ENCODE data around the gene ROCK2. TPM values are rescaled to one million over a fixed set of nuclear protein-coding genes. Genes with fewer than 3 reads are reported as not detected.
A peak's percentile ranks its signal among the peaks of the same experiment; 100 is the strongest.

ROCK2 gene
- total and polyA plus RNA-seq, 2 of the 13 experiments (the other 11 are each of a cell fraction or from before 2014, with no cell fraction given), result 38.1 to 119 TPM

GRCh38 chr2:11344956-11345677, 681 bp upstream of the ROCK2 start:
- DNase-seq (ENCODE audit: low spot score), result peak; percentile 74
- peak; percentile 49 for ATAC-seq
- in situ Hi-C loops (cut with HindIII; ENCODE audit: extremely low pct_ligation_motif_present, low pct_unique_long_range_greater_than_20kb) (loop anchor here (5.0 kb wide), 1 partner anchor 67 kb away; no protein-coding TSS in a partner anchor), intact Hi-C loops (cut with micrococcal nuclease; ENCODE audit: unreplicated experiment) (loop anchor here (1.0 to 10.0 kb wide), 3 partner anchors 9 to 210 kb away; a partner anchor contains a TSS)
- peak overlapping the region; percentile 99 for H3K9ac ChIP-seq (ENCODE audit: insufficient read depth, low read depth, low read length)
- H3K4me2 ChIP-seq (ENCODE audit: low read depth, low read length), result peak overlapping the region; percentile 97
- peaks cover 50% of the 10 kb centered on the region for H3K4me1 ChIP-seq (ENCODE audit: insufficient read depth, low read length)
- H3K27me3 ChIP-seq (ENCODE audit: control insufficient read depth in 1 of 2, insufficient read depth in 2 of 2, low read length in 2 of 2), result no peaks in the 10 kb centered on the region; a peak in 1 of 5 replicates
- FAIRE-seq, result no peak
- CTCF ChIA-PET (ENCODE audit: low intra/inter-chr PET ratio, low total read pairs), result interaction anchor here (1.8 kb wide), 1 partner anchor 13 kb away, joined by 5 read pairs; no protein-coding TSS in a partner anchor
- POLR2A ChIA-PET, result interaction anchor here (1.1 to 8.4 kb wide), 22 partner anchors 10 to 212 kb away, joined by 3 to 465 read pairs (median 10); partner anchors contain the start of gene SLC66A3
- H3K36me3 ChIP-seq (replicated peaks in 1 of 2; ENCODE audit: control insufficient read depth in 1 of 2, insufficient read depth in 2 of 2, low read length in 2 of 2), result no peaks in the 10 kb centered on the region
- H3K79me2 ChIP-seq (ENCODE audit: insufficient read depth, low read length), result peaks cover 57% of the 10 kb centered on the region
- H2AFZ ChIP-seq (ENCODE audit: low read length), result no peak overlapping the region
- TSS peak; percentile 87 for BruUV-seq (replicated peaks)
- no peaks in the 10 kb centered on the region for H3K9me3 ChIP-seq (ENCODE audit: low read length)
- peak overlapping the region; percentile 98 for H3K27ac ChIP-seq (ENCODE audit: extremely low read length, insufficient read depth, low read length)
- H4K20me1 ChIP-seq (ENCODE audit: insufficient read depth, low read length), result peaks cover 36% of the 10 kb centered on the region
- H3K4me3 ChIP-seq (replicated peaks in 1 of 3; ENCODE audit: insufficient read depth in 1 of 3, low read depth in 2 of 3, low read length in 3 of 3), result peak overlapping the region; percentile 72 to 96 (median 82)
- 1% methylated on average over 36 of the region's 58 CpGs for WGBS (ENCODE audit: low lambda C conversion rate)
- peak; percentile 8; the same call in 1 of the 2 replicates for TF ChIP-seq ERF (CRISPR knock-in tag; IDR thresholded peaks at IDR 0.05)
- 0 out of 2 replicates have a peak, but pooled peaks have one; percentile 9 for TF ChIP-seq ONECUT2 (CRISPR knock-in tag; IDR thresholded peaks at IDR 0.05)
- TF ChIP-seq ZNF441 (CRISPR knock-in tag; IDR thresholded peaks at IDR 0.05; ENCODE audit: borderline replicate concordance), result peak; percentile 8; the same call in 1 of the 2 replicates
- peak; percentile 45; the same call in 1 of the 2 replicates for TF ChIP-seq SSRP1 (CRISPR knock-in tag; IDR thresholded peaks at IDR 0.05)
- TF ChIP-seq FOXP4 (CRISPR knock-in tag; IDR thresholded peaks at IDR 0.05), result no peak
- no peak; the same call in 1 of the 2 replicates for TF ChIP-seq ZNF709 (CRISPR knock-in tag; IDR thresholded peaks at IDR 0.05)
- peak; percentile 60 for TF ChIP-seq ZFP91 (CRISPR knock-in tag; IDR thresholded peaks at IDR 0.05; ENCODE audit: borderline replicate concordance)
- TF ChIP-seq ZNF101 (CRISPR knock-in tag; IDR thresholded peaks at IDR 0.05; ENCODE audit: borderline replicate concordance, low read depth), result peak; percentile 79; the same call in 1 of the 2 replicates
- TF ChIP-seq TSC22D2 (CRISPR knock-in tag; IDR thresholded peaks at IDR 0.05; ENCODE audit: borderline replicate concordance), result 0 out of 2 replicates have a peak, but pooled peaks have one; percentile 5
- peak; percentile 51; the same call in 1 of the 2 replicates for TF ChIP-seq ZGPAT (CRISPR knock-in tag; IDR thresholded peaks at IDR 0.05)
- TF ChIP-seq HNF1A (IDR thresholded peaks at IDR 0.05; ENCODE audit: low read depth), result no peak
- TF ChIP-seq HNF1A (CRISPR knock-in tag; IDR thresholded peaks at IDR 0.05; ENCODE audit: borderline replicate concordance), result peak; percentile 60
- TF ChIP-seq NFATC3 (CRISPR knock-in tag; IDR thresholded peaks at IDR 0.05), result peak; percentile 69; the same call in 1 of the 2 replicates

All from HepG2 (cell line).